Mesenchymal stem cell (in vitro differentiated cells and primary cell): ENCODE measurements around the gene RNF123.
A peak's percentile ranks its signal among the peaks of the same experiment; 100 is the strongest.

Source experiments
- DNase-seq: peaks from one replicate; pipeline ENCODE4 v3.0.0-alpha.2; 2013
- H2AFZ ChIP-seq: one replicate; pipeline ENCODE4 v1.6.1; 2013; ENCODE audit warnings: low read depth, mild to moderate bottlenecking, control low read depth, inconsistent platforms, low read length, moderate library complexity
- H2AK5ac ChIP-seq: 2 replicates; pipeline ENCODE4 v1.6.1; 2013; ENCODE audit warnings: low read length, moderate library complexity, mild to moderate bottlenecking, inconsistent platforms; ENCODE audit not compliant: severe bottlenecking
- H2BK120ac ChIP-seq: one replicate; pipeline ENCODE4 v1.6.1; 2013; ENCODE audit warnings: low read depth, mild to moderate bottlenecking, inconsistent platforms, low read length, moderate library complexity
- H2BK12ac ChIP-seq, 2 experiments: one replicate each; pipeline ENCODE4 v1.6.1; 2013; ENCODE audit warnings: inconsistent platforms in 2 of 2, low read length in 2 of 2, mild to moderate bottlenecking in 2 of 2, moderate library complexity in 2 of 2, control low read depth in 1 of 2
- H2BK15ac ChIP-seq: one replicate; pipeline ENCODE4 v1.6.1; 2013; ENCODE audit warnings: mild to moderate bottlenecking, low read depth, inconsistent platforms; ENCODE audit not compliant: poor library complexity, severe bottlenecking
- H2BK5ac ChIP-seq: 2 replicates; pipeline ENCODE4 v1.6.1; 2013; ENCODE audit warnings: low read depth, mild to moderate bottlenecking, low read length, control low read depth, inconsistent platforms; ENCODE audit not compliant: poor library complexity, severe bottlenecking
- H3K14ac ChIP-seq, 2 experiments: one replicate each; pipeline ENCODE4 v1.6.1; 2013; ENCODE audit warnings: inconsistent platforms in 2 of 2, low read length in 2 of 2, control low read depth in 1 of 2, mild to moderate bottlenecking in 1 of 2, moderate library complexity in 1 of 2
- H3K18ac ChIP-seq, 2 experiments: one replicate each; pipeline ENCODE4 v1.6.1; 2013; ENCODE audit warnings: inconsistent platforms in 2 of 2, low read length in 2 of 2, control low read depth in 1 of 2, low read depth in 1 of 2, mild to moderate bottlenecking in 1 of 2
- H3K23ac ChIP-seq, 2 experiments: one replicate each; pipeline ENCODE4 v1.6.1; 2013; ENCODE audit warnings: inconsistent platforms in 2 of 2, low read length in 2 of 2, mild to moderate bottlenecking in 2 of 2, moderate library complexity in 2 of 2, control low read depth in 1 of 2
- H3K27ac ChIP-seq: 2 replicates; pipeline ENCODE4 v1.5.1; 2013; ENCODE audit warnings: mild to moderate bottlenecking, moderate library complexity, low read length, control low read depth, inconsistent platforms; ENCODE audit not compliant: poor library complexity, severe bottlenecking
- H3K27me3 ChIP-seq, 2 experiments: 2 replicates each; pipeline versions ENCODE4 v1.6.1 to v1.7.0; 2013; ENCODE audit warnings: low read length in 2 of 2, mild to moderate bottlenecking in 2 of 2, moderate library complexity in 2 of 2, control low read depth in 1 of 2, inconsistent platforms in 1 of 2; ENCODE audit not compliant: control insufficient read depth in 1 of 2, insufficient read depth in 1 of 2
- H3K36me3 ChIP-seq, 2 experiments: 2 replicates each; pipeline versions ENCODE4 v1.6.1 to v1.7.0; 2013; ENCODE audit warnings: low read length in 2 of 2, control low read depth in 1 of 2, inconsistent platforms in 1 of 2, low read depth in 1 of 2, mild to moderate bottlenecking in 1 of 2; ENCODE audit not compliant: insufficient read depth in 2 of 2, control insufficient read depth in 1 of 2
- H3K4ac ChIP-seq, 2 experiments: one replicate each; pipeline ENCODE4 v1.6.1; 2013; ENCODE audit warnings: inconsistent platforms in 2 of 2, low read length in 2 of 2, mild to moderate bottlenecking in 2 of 2, moderate library complexity in 2 of 2, control low read depth in 1 of 2, low read depth in 1 of 2
- H3K4me1 ChIP-seq: 2 replicates; pipeline ENCODE4 v1.6.1; 2013; ENCODE audit warnings: low read depth, low read length, control low read depth; ENCODE audit not compliant: control insufficient read depth, insufficient read depth
- H3K4me2 ChIP-seq: 2 replicates; pipeline ENCODE4 v1.6.1; 2013; ENCODE audit warnings: low read length, mild to moderate bottlenecking, inconsistent platforms; ENCODE audit not compliant: poor library complexity, severe bottlenecking
- H3K4me3 ChIP-seq, 2 experiments: 2 replicates each; pipeline versions ENCODE4 v1.5.1 to v1.7.0; 2013; ENCODE audit warnings: low read length in 2 of 2, mild to moderate bottlenecking in 2 of 2, control low read depth in 1 of 2, low read depth in 1 of 2; ENCODE audit not compliant: insufficient read depth in 1 of 2
- H3K79me1 ChIP-seq: replicated peaks from 2 replicates; pipeline ENCODE4 v1.6.1; 2013; ENCODE audit warnings: mild to moderate bottlenecking, control low read depth, low read length, inconsistent platforms; ENCODE audit not compliant: poor library complexity, severe bottlenecking
- H3K9ac ChIP-seq: 2 replicates; pipeline ENCODE4 v1.7.0; 2013; ENCODE audit warnings: mild to moderate bottlenecking, low read length, moderate library complexity
- H3K9me3 ChIP-seq: 2 replicates; pipeline ENCODE4 v1.7.0; 2013; ENCODE audit warnings: mild to moderate bottlenecking, low read length; ENCODE audit not compliant: control insufficient read depth
- H4K8ac ChIP-seq: one replicate; pipeline ENCODE4 v1.6.1; 2013; ENCODE audit warnings: inconsistent platforms, mild to moderate bottlenecking, low read length, moderate library complexity
- H4K91ac ChIP-seq: one replicate; pipeline ENCODE4 v1.6.1; 2013; ENCODE audit warnings: mild to moderate bottlenecking, low read length, inconsistent platforms
- WGBS: methylation state at CpG from one replicate; pipeline ENCODE4 v1.1.7; 2013; ENCODE audit warnings: mixed read lengths; 5-methylcytosine and 5-hydroxymethylcytosine counted together

Gene RNF123

DNA sequence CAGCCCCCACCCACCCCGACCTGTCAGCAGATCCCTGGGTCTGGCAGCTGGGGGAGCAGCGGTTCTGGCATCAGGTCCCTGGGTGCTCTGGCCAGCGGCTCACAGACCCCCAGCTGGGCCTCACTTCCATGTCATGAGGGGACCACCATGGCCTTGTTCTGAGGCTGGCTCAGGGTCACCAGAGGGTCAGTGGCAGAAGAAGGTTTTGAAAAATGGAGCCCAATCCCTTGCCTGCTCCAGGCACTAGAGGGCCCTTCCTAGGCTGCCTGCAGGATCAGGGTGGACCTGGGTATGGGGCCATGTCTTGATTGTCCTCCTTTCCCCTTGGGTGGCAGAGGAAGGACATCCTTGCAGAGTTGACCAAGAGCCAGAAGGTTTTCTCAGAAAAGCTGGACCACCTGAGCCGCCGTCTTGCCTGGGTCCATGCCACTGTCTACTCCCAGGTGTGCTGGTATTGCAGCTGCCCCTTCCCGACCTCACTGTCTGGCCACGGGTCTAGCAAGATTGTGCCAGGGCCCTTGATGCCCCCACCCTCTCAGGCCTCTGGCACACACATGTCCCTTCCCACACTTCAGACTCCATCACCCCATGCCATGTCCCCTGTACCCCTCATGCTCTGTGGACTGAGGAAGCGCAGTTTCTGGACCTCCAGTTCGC, 17.2 kb downstream of the RNF123 start:
- DNase-seq = no peak
- H3K14ac ChIP-seq = no peak overlapping the region
- H4K8ac ChIP-seq = no peak overlapping the region
- no peak overlapping the region for H2BK5ac ChIP-seq
- no peak overlapping the region for H3K27ac ChIP-seq
- H3K23ac ChIP-seq = no peak overlapping the region
- no peak overlapping the region for H3K4me3 ChIP-seq
- H3K9me3 ChIP-seq = no peaks in the 10 kb centered on the region
- H3K4me2 ChIP-seq = no peak overlapping the region
- H3K4ac ChIP-seq = no peak overlapping the region
- no peak overlapping the region for H4K91ac ChIP-seq
- no peak overlapping the region for H2AFZ ChIP-seq
- WGBS = 94% methylated on average over 9 of the region's 9 CpGs
- H3K27me3 ChIP-seq = no peaks in the 10 kb centered on the region
- no peak overlapping the region for H3K18ac ChIP-seq
- H2AK5ac ChIP-seq = no peak overlapping the region
- H3K4me1 ChIP-seq = peaks cover 22% of the 10 kb centered on the region
- H2BK12ac ChIP-seq = no peak overlapping the region
- H2BK15ac ChIP-seq = no peak overlapping the region
- H3K36me3 ChIP-seq = peaks cover 45 to 60% of the 10 kb centered on the region in 2 experiments
- H3K79me1 ChIP-seq = peaks cover 1% of the 10 kb centered on the region
- no peak overlapping the region for H2BK120ac ChIP-seq
- no peak overlapping the region for H3K9ac ChIP-seq

DNA sequence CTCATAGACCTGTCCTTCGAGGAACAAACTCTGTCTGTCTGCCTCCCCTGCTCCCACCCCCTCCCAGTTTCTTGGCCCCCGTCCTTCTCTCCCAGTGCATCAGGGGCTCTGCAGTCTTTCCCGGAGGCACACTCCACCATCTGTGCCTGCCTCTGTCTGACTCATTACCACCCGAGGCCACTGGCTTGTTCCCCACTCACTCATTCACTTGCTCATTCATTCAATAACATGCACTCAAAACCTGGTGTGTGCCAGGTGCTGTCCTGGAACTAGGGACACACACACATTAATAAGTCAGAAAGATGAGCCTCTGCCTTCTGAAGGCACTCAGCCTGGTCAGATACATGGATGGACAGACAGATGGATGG, 17.7 kb downstream of the RNF123 start:
- Histone ChIP-seq H3K4me2 (no peak overlapping the region), H3K79me1 (no peaks in the 10 kb centered on the region), H3K9me3 (no peaks in the 10 kb centered on the region), H2BK12ac (no peak overlapping the region), H3K4me1 (peaks cover 22% of the 10 kb centered on the region), H3K27me3 (no peaks in the 10 kb centered on the region), H2BK120ac (no peak overlapping the region), H2AFZ (no peak overlapping the region), H4K8ac (no peak overlapping the region), H3K14ac (no peak overlapping the region), H2BK15ac (no peak overlapping the region), H3K23ac (no peak overlapping the region), H3K27ac (no peak overlapping the region), H3K4me3 (no peak overlapping the region), H4K91ac (no peak overlapping the region), H3K9ac (peak overlapping the region; percentile 28), H3K18ac (no peak overlapping the region), H2AK5ac (no peak overlapping the region), H2BK5ac (no peak overlapping the region), H3K36me3 (peaks cover 41 to 55% of the 10 kb centered on the region in 2 experiments), H3K4ac (no peak overlapping the region)
- no peak for DNase-seq
- WGBS = 85% methylated on average over 4 of the region's 4 CpGs

DNA sequence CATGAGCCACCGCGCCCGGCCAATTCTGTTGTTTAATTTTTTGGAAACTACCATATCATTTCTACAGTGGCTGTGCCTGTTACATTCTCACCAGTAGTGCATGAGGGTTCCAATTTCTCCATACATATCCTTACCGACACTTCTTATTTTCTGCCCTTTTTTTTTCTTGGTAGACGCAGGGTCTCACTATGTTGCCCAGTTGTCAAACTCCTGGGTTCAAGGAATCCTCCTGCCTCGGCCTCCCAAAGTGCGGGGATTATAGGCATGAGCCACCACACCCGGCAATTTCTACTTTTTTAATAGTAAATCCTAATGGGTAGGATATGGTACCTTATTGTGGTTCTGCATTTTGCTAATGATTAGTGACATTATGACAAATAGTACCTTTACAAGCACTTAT, 20.5 kb downstream of the RNF123 start:
- H3K4ac ChIP-seq = no peak overlapping the region
- H3K27me3 ChIP-seq = no peaks in the 10 kb centered on the region
- no peaks in the 10 kb centered on the region for H3K79me1 ChIP-seq
- no peaks in the 10 kb centered on the region for H3K9me3 ChIP-seq
- no peak overlapping the region for H3K18ac ChIP-seq
- peaks cover 24% of the 10 kb centered on the region for H3K4me1 ChIP-seq
- WGBS = 98% methylated on average over 5 of the region's 8 CpGs
- H3K36me3 ChIP-seq = peaks cover 31 to 48% of the 10 kb centered on the region in 2 experiments
- no peak overlapping the region for H4K8ac ChIP-seq
- H3K14ac ChIP-seq = no peak overlapping the region
- no peak overlapping the region for H3K27ac ChIP-seq
- no peak overlapping the region for H2AK5ac ChIP-seq
- H3K23ac ChIP-seq = no peak overlapping the region
- no peak overlapping the region for H3K4me2 ChIP-seq
- no peak for DNase-seq
- no peak overlapping the region for H2BK12ac ChIP-seq
- H2BK15ac ChIP-seq = no peak overlapping the region
- H2AFZ ChIP-seq = no peak overlapping the region
- no peak overlapping the region for H3K9ac ChIP-seq
- no peak overlapping the region for H4K91ac ChIP-seq
- H3K4me3 ChIP-seq = no peak overlapping the region
- no peak overlapping the region for H2BK5ac ChIP-seq
- H2BK120ac ChIP-seq = no peak overlapping the region

DNA sequence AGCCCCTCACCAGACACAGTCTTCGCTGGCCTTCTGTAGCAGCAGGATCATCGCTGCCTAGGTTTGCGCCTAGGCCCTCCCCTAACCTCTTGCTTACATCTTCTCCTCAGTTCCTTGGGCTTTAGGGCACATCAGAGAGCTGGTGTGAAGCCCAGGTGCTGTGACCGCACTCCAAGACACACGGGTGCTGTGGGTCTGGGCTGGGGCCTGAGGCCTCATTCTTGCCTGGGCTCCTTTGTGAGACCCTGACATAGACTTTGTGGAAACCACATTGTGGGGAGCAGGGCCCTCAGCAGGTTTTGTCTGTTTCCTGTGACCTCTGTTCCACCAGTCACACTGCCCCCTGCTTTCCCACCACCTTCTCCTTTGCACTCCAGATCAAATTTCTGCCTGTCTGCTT, 22.1 kb downstream of the RNF123 start:
- H3K27ac ChIP-seq = no peak overlapping the region
- peaks cover 14% of the 10 kb centered on the region for H3K4me1 ChIP-seq
- no peaks in the 10 kb centered on the region for H3K27me3 ChIP-seq
- H2BK5ac ChIP-seq = no peak overlapping the region
- H3K4me3 ChIP-seq = no peak overlapping the region
- no peak overlapping the region for H4K91ac ChIP-seq
- no peak for DNase-seq
- no peaks in the 10 kb centered on the region for H3K9me3 ChIP-seq
- no peak overlapping the region for H3K18ac ChIP-seq
- H3K23ac ChIP-seq = no peak overlapping the region
- no peak overlapping the region for H2BK12ac ChIP-seq
- peaks cover 24 to 48% of the 10 kb centered on the region in 2 experiments for H3K36me3 ChIP-seq
- WGBS = 96% methylated on average over 5 of the region's 5 CpGs
- no peak overlapping the region for H2BK120ac ChIP-seq
- no peak overlapping the region for H2AK5ac ChIP-seq
- H2AFZ ChIP-seq = no peak overlapping the region
- H4K8ac ChIP-seq = no peak overlapping the region
- H3K4me2 ChIP-seq = no peak overlapping the region
- no peaks in the 10 kb centered on the region for H3K79me1 ChIP-seq
- H3K9ac ChIP-seq = no peak overlapping the region
- no peak overlapping the region for H3K14ac ChIP-seq
- H2BK15ac ChIP-seq = no peak overlapping the region
- H3K4ac ChIP-seq = no peak overlapping the region
